CD14-positive monocyte (primary cell): ENCODE measurements around the gene ANP32B. TPM values are rescaled to one million over a fixed set of nuclear protein-coding genes. Genes with fewer than 3 reads are reported as not detected.
A peak's percentile ranks its signal among the peaks of the same experiment; 100 is the strongest.

Experiments
- DNase-seq, 3 donors: peaks; one replicate each; pipeline ENCODE4 v3.0.0-alpha.2; 2011 to 2022
- H2AFZ ChIP-seq: 2 replicates; pipeline ENCODE4 v1.6.0; 2012; ENCODE audit warnings: mild to moderate bottlenecking, low read depth, low read length, inconsistent platforms; ENCODE audit not compliant: insufficient read depth, poor library complexity, severe bottlenecking
- H3K27ac ChIP-seq, 2 donors: 1 replicate in 1 of 2; 2 replicates in 1 of 2; pipeline ENCODE4 v1.5.1; 2012 to 2013; ENCODE audit warnings: low read length in 2 of 2, control low read depth in 1 of 2, inconsistent platforms in 1 of 2, low read depth in 1 of 2, mild to moderate bottlenecking in 1 of 2
- H3K27me3 ChIP-seq, 2 donors: one replicate each; pipeline versions ENCODE4 v1.6.0 to v1.6.1; 2011 to 2013; ENCODE audit warnings: low read length in 2 of 2; ENCODE audit not compliant: control insufficient read depth in 2 of 2, insufficient read depth in 2 of 2
- H3K36me3 ChIP-seq, 2 donors: replicated peaks in 1 of 2; 1 replicate in 1 of 2; 2 replicates in 1 of 2; pipeline versions ENCODE4 v1.5.1 to v1.6.1; 2012 to 2013; ENCODE audit warnings: low read length in 2 of 2, control low read depth in 1 of 2, inconsistent platforms in 1 of 2, mild to moderate bottlenecking in 1 of 2; ENCODE audit not compliant: insufficient read depth in 2 of 2, control insufficient read depth in 1 of 2
- H3K4me1 ChIP-seq, 2 donors: 1 replicate in 1 of 2; 2 replicates in 1 of 2; pipeline versions ENCODE4 v1.5.1 to v1.6.1; 2012 to 2013; ENCODE audit warnings: low read length in 2 of 2, control low read depth in 1 of 2, inconsistent platforms in 1 of 2, mild to moderate bottlenecking in 1 of 2, moderate library complexity in 1 of 2; ENCODE audit not compliant: insufficient read depth in 2 of 2, control insufficient read depth in 1 of 2
- H3K4me2 ChIP-seq: replicated peaks from 2 replicates; pipeline ENCODE3; 2012; ENCODE audit warnings: low read length, moderate library complexity, mild to moderate bottlenecking; ENCODE audit not compliant: poor library complexity, severe bottlenecking; ENCODE audit errors: extremely low read depth
- H3K4me3 ChIP-seq, 3 experiments: fragments of 200-600 bp in 1 of 3; sonication (generic) in 1 of 3; replicated peaks in 1 of 3; 1 replicate in 2 of 3; 2 replicates in 1 of 3; pipeline ENCODE4 v1.5.1; 2011 to 2013; ENCODE audit warnings: low read length in 3 of 3, mild to moderate bottlenecking in 3 of 3, control low read depth in 2 of 3, low read depth in 2 of 3, inconsistent platforms in 1 of 3, moderate library complexity in 1 of 3
- H3K79me2 ChIP-seq: 2 replicates; pipeline ENCODE4 v1.6.0; 2012; ENCODE audit warnings: mild to moderate bottlenecking, control low read depth, inconsistent platforms, low read length, moderate library complexity; ENCODE audit not compliant: insufficient read depth
- H3K9ac ChIP-seq: 2 replicates; pipeline ENCODE4 v1.6.0; 2017; ENCODE audit warnings: low read length, mild to moderate bottlenecking; ENCODE audit not compliant: insufficient read depth, poor library complexity, severe bottlenecking
- H3K9me3 ChIP-seq, 2 donors: replicated peaks in 1 of 2; 1 replicate in 1 of 2; 2 replicates in 1 of 2; pipeline versions ENCODE4 v1.5.1 to v1.6.1; 2012 to 2013; ENCODE audit warnings: low read length in 2 of 2, control low read depth in 1 of 2; ENCODE audit not compliant: control insufficient read depth in 1 of 2, insufficient read depth in 1 of 2
- H4K20me1 ChIP-seq: 2 replicates; pipeline ENCODE4 v1.6.0; 2012; ENCODE audit warnings: mild to moderate bottlenecking, low read length, control low read depth, moderate library complexity; ENCODE audit not compliant: insufficient read depth
- H3K27ac Mint-ChIP-seq, 7 donors: one replicate each; pipeline ENCODE4 v1.8.0; 2020; ENCODE audit warnings: mild to moderate bottlenecking in 7 of 7, mixed read lengths in 7 of 7, moderate library complexity in 6 of 7, inconsistent platforms in 2 of 7
- H3K27me3 Mint-ChIP-seq, 3 donors: one replicate each; pipeline ENCODE4 v1.8.0; 2021 to 2022; ENCODE audit warnings: low read depth in 3 of 3, mild to moderate bottlenecking in 3 of 3, mixed read lengths in 3 of 3, moderate library complexity in 3 of 3, inconsistent platforms in 1 of 3
- H3K36me3 Mint-ChIP-seq, 2 donors: one replicate each; pipeline ENCODE4 v1.8.0; 2020; ENCODE audit warnings: mixed read lengths in 2 of 2, inconsistent platforms in 1 of 2, mild to moderate bottlenecking in 1 of 2
- H3K4me1 Mint-ChIP-seq: one replicate; pipeline ENCODE4 v1.8.0; 2020; ENCODE audit warnings: mild to moderate bottlenecking, mixed read lengths
- H3K4me3 Mint-ChIP-seq, 2 donors: one replicate each; pipeline ENCODE4 v1.8.0; 2020; ENCODE audit warnings: mild to moderate bottlenecking in 2 of 2, mixed read lengths in 2 of 2, moderate library complexity in 1 of 2
- H3K9me3 Mint-ChIP-seq, 7 donors: one replicate each; pipeline ENCODE4 v1.8.0; 2020 to 2022; ENCODE audit warnings: mixed read lengths in 7 of 7, mild to moderate bottlenecking in 6 of 7, moderate library complexity in 6 of 7, inconsistent platforms in 2 of 7
- CTCF ChIP-seq: fragments of 200-600 bp; IDR thresholded peaks from one replicate; pipeline ENCODE4 v1.8.0; 2022; ENCODE audit warnings: antibody characterized with exemption, mild to moderate bottlenecking
- WGBS: methylation state at CpG from one replicate; pipeline ENCODE4 v1.1.5; 2013; ENCODE audit warnings: missing lambda C conversion rate; ENCODE audit not compliant: insufficient coverage; 5-methylcytosine and 5-hydroxymethylcytosine counted together
- intact Hi-C, 2 donors: fragments of 100-400 bp; cut with micrococcal nuclease; formaldehyde crosslinking; loops; one replicate each; pipeline versions ENCODE4 v1.15.0 to v1.15.1; 2023
- polyA plus RNA-seq, 3 donors: library from polyadenylated mRNA; depleted of rRNA in 1 of 3; unstranded in 2 of 3; stranded (reverse) in 1 of 3; fragments of 300-500 nt in 2 of 3; fragments of >200 nt in 1 of 3; fragmentation: Illumina TruSeq in 2 of 3; gene quantifications; 1 replicate in 2 of 3; 2 replicates in 1 of 3; pipeline ENCODE4 v1.2.3, GENCODE V29; 2012 to 2021

ANP32B gene
- polyA plus RNA-seq, 3 donors, result 29.7 to 40.7 (median 30.8) TPM

GRCh38 chr9:98017306-98017705 is 34.2 kb downstream of the ANP32B start:
- H3K4me2 ChIP-seq, result no peak overlapping the region
- Mint-ChIP-seq H3K27ac (peak overlapping the region in 2 of 7 donors; percentile 17 to 76), H3K36me3 (peaks cover 75 to 83% of the 10 kb centered on the region in 2 donors), H3K4me1 (no peaks in the 10 kb centered on the region), H3K9me3 (peaks cover 0 to 1% (median 0%) of the 10 kb centered on the region in 7 donors), H3K27me3 (no peaks in the 10 kb centered on the region), H3K4me3 (no peak overlapping the region)
- intact Hi-C loops, result no loop called here
- WGBS, result 92% methylated on average over 1 of the region's 1 CpG
- H3K9me3 ChIP-seq, result no peaks in the 10 kb centered on the region
- H3K9ac ChIP-seq, result no peak overlapping the region
- H3K79me2 ChIP-seq, result no peaks in the 10 kb centered on the region
- TF ChIP-seq CTCF, result no peak
- no peaks in the 10 kb centered on the region for H3K4me1 ChIP-seq
- peak overlapping the region in 1 of 2 donors; percentile 8 for H3K27ac ChIP-seq
- peaks cover 70 to 100% of the 10 kb centered on the region in 2 donors for H3K36me3 ChIP-seq
- no peak overlapping the region for H2AFZ ChIP-seq
- H3K27me3 ChIP-seq, result no peaks in the 10 kb centered on the region
- H3K4me3 ChIP-seq, result no peak overlapping the region
- no peaks in the 10 kb centered on the region for H4K20me1 ChIP-seq
- DNase-seq, result no peak

- no peaks in the 10 kb centered on the region for H3K27me3 Mint-ChIP-seq
Observed at GRCh38 chr9:98018347-98018746, 35.2 kb downstream of the ANP32B start.

More at GRCh38 chr9:98018347-98018746, 35.2 kb downstream of the ANP32B start:
- Histone ChIP-seq H3K4me1 (no peaks in the 10 kb centered on the region), H3K9me3 (no peaks in the 10 kb centered on the region), H3K36me3 (peaks cover 60 to 91% of the 10 kb centered on the region in 2 donors), H3K4me2 (no peak overlapping the region), H3K9ac (no peak overlapping the region), H4K20me1 (no peaks in the 10 kb centered on the region), H3K27ac (no peak overlapping the region), H3K79me2 (no peaks in the 10 kb centered on the region), H3K27me3 (no peaks in the 10 kb centered on the region), H2AFZ (no peak overlapping the region), H3K4me3 (no peak overlapping the region)
- DNase-seq, result no peak
- 100% methylated on average over 4 of the region's 5 CpGs for WGBS
- intact Hi-C loops, result no loop called here
- peaks cover 68 to 75% of the 10 kb centered on the region in 2 donors for H3K36me3 Mint-ChIP-seq
- H3K4me1 Mint-ChIP-seq, result no peaks in the 10 kb centered on the region
- peaks cover 0 to 1% (median 0%) of the 10 kb centered on the region in 7 donors for H3K9me3 Mint-ChIP-seq
- no peak for TF ChIP-seq CTCF
- H3K4me3 Mint-ChIP-seq, result no peak overlapping the region
- peak overlapping the region in 1 of 7 donors; percentile 50 for H3K27ac Mint-ChIP-seq
